Measurements from ENCODE around the gene PPP6C. TPM values are rescaled to one million over a fixed set of nuclear protein-coding genes. Genes with fewer than 3 reads are reported as not detected.
"Not testable (repeated sequence)": the region's sequence is repeated elsewhere in the genome, so short reads cannot be mapped to it uniquely, and the experiment has no call there.

PPP6C gene
- total and polyA plus RNA-seq, 10 donors, result 17.3 to 49.3 (median 35.7) TPM

- H3K4me3 ChIP-seq, result no peak overlapping the region
- H3K9me3 ChIP-seq, result no peaks in the 10 kb centered on the region
- peaks cover 0 to 22% (median 1%) of the 10 kb centered on the region in 6 donors for H3K4me1 ChIP-seq
- H3K27me3 ChIP-seq (replicated peaks in 1 of 7), result no peaks in the 10 kb centered on the region
- intact Hi-C loops (cut with DNase I; ENCODE audit: low total_unique reads), result no loop called here
- no peak overlapping the region for H3K27ac ChIP-seq
- DNase-seq, result no peak
- H3K36me3 ChIP-seq, result peaks cover 0 to 86% (median 15%) of the 10 kb centered on the region in 6 donors
- TF ChIP-seq CTCF (IDR thresholded peaks at IDR 0.05 in 8 of 11, conservative IDR thresholded peaks at IDR 0.05 in 3 of 11), result no peak
- no peak for TF ChIP-seq POLR2AphosphoS5 (IDR thresholded peaks at IDR 0.05)
- TF ChIP-seq POLR2A (IDR thresholded peaks at IDR 0.05), result no peak
- 43 to 97% (median 84%) methylated on average over 2 of the region's 2 CpGs for WGBS, 5 donors
Measured at GRCh38 chr9:125166762-125167161, 22.8 kb downstream of the PPP6C start.

GRCh38 chr9:125162891-125163290 lies 26.7 kb downstream of the PPP6C start:
- H3K36me3 ChIP-seq, result peaks cover 0 to 73% (median 4%) of the 10 kb centered on the region in 6 donors
- H3K4me1 ChIP-seq, result peaks cover 0 to 29% (median 3%) of the 10 kb centered on the region in 6 donors
- intact Hi-C loops (cut with DNase I; ENCODE audit: low total_unique reads); H3K27me3 ChIP-seq (replicated peaks in 1 of 7); H3K9me3 ChIP-seq; DNase-seq; H3K27ac ChIP-seq; H3K4me3 ChIP-seq: not testable (repeated sequence)
- 97% methylated on average over 6 of the region's 6 CpGs for WGBS, 5 donors

- Histone ChIP-seq H3K27ac (no peak overlapping the region), H3K4me1 (peaks cover 0 to 24% (median 3%) of the 10 kb centered on the region in 6 donors), H3K36me3 (peaks cover 0 to 79% (median 12%) of the 10 kb centered on the region in 6 donors), H3K4me3 (no peak overlapping the region), H3K9me3 (no peaks in the 10 kb centered on the region), H3K27me3 (replicated peaks in 1 of 7) (no peaks in the 10 kb centered on the region)
- DNase-seq, result no peak
- 65 to 86% (median 76%) methylated on average over 3 of the region's 3 CpGs for WGBS, 5 donors
- intact Hi-C loops (cut with DNase I; ENCODE audit: low total_unique reads), result no loop called here
- TF ChIP-seq POLR2A (IDR thresholded peaks at IDR 0.05) (no peak), CTCF (IDR thresholded peaks at IDR 0.05 in 8 of 11, conservative IDR thresholded peaks at IDR 0.05 in 3 of 11) (no peak), POLR2AphosphoS5 (IDR thresholded peaks at IDR 0.05) (no peak)
Measured at GRCh38 chr9:125161284-125161918, 28.2 kb downstream of the PPP6C start.

- TF ChIP-seq CTCF (IDR thresholded peaks at IDR 0.05 in 8 of 11, conservative IDR thresholded peaks at IDR 0.05 in 3 of 11) (no peak), POLR2AphosphoS5 (IDR thresholded peaks at IDR 0.05) (no peak), POLR2A (IDR thresholded peaks at IDR 0.05) (no peak)
- peaks cover 0 to 78% (median 14%) of the 10 kb centered on the region in 6 donors for H3K36me3 ChIP-seq
- H3K4me3 ChIP-seq, result no peak overlapping the region
- H3K4me1 ChIP-seq, result peaks cover 0 to 19% (median 3%) of the 10 kb centered on the region in 6 donors
- H3K27me3 ChIP-seq (replicated peaks in 1 of 7), result no peaks in the 10 kb centered on the region
- no peaks in the 10 kb centered on the region for H3K9me3 ChIP-seq
- H3K27ac ChIP-seq, result no peak overlapping the region
- DNase-seq, result no peak
- intact Hi-C loops (cut with DNase I; ENCODE audit: low total_unique reads), result no loop called here
Measured at GRCh38 chr9:125160750-125161149, 28.9 kb downstream of the PPP6C start.
